Astrocyte of the cerebellum (primary cell): ENCODE data around the gene RUSC1.

Experiments
- DNase-seq: peaks from one replicate; pipeline ENCODE4 v3.0.0-alpha.2; 2011; ENCODE audit warnings: low read depth
- H3K4me3 ChIP-seq: 2 replicates; pipeline ENCODE4 v1.5.1; 2011; ENCODE audit warnings: mild to moderate bottlenecking, low read depth, low read length, moderate library complexity
- CTCF ChIP-seq: IDR thresholded peaks from 2 replicates; pipeline ENCODE4 v1.5.1; 2012; ENCODE audit warnings: low read length, low read depth, moderate library complexity, mild to moderate bottlenecking; ENCODE audit errors: missing control alignments
- in situ Hi-C: cut with HindIII; loops from 2 replicates; pipeline ENCODE4 v1.10.0; 2017; ENCODE audit warnings: low sequenced_read_pairs

RUSC1 gene

DNA sequence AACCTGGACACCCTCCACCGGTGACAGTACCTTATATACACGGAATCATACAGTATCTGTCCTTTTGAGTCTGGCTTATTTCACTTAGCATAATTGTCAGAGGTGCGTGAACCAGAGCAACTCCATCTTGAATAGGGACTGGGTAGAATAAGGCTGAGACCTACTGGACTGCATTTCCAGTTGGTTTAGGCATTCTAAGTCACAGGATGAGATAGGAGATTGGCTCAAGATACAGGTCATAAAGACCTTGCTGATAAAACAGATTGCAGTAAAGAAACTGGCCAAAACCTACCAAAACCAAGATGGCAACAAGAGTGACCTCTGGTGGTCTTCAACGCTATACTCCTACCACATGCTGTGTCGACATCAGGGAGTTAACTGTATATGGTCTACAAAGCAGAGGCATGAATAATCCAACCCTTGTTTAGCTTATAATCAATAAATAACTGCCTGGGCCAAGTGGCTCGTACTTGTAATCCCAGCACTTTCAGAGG is 13.4 kb upstream of the RUSC1 start:
- TF ChIP-seq CTCF: peak; percentile 27
- no peak overlapping the region for H3K4me3 ChIP-seq
- in situ Hi-C loops: no loop called here
- DNase-seq: no peak

- peak within 1 kb of the TSS; percentile 69 for H3K4me3 ChIP-seq
- in situ Hi-C loops: no loop called here
- no peak for TF ChIP-seq CTCF
- peak; percentile 97 for DNase-seq
Measured at GRCh38 chr1:155308493-155309422, 11.9 kb upstream of the RUSC1 start, which contains the start of gene FDPS. Gene FDPS, plus strand, starts transcription at chr1:155308866. Its CDS starts 924 bp downstream, at chr1:155309790.

DNA sequence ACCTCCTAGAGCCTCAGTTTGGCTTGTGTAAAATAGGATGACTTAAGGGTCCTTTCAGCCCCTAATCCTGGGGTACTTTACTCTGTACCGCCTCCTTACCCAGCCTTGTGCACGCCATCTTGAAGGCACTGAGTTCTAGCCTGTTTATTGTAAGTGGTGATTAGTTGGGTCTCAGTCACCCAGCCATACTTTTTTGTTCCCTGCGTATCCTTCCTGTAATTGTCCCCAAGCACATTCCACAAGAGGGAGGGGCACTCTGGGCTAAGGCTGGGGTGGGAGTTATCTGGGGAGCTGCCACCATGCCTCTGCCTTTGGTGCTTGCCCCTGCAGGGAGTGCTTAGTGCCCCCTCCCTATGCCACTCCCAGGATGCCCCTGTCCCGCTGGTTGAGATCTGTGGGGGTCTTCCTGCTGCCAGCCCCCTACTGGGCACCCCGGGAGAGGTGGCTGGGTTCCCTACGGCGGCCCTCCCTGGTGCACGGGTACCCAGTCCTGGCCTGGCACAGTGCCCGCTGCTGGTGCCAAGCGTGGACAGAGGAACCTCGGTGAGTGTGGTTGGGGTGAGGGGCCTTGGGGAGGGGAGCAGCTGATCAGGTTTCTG is 11.2 kb upstream of the RUSC1 start:
- DNase-seq: no peak

DNA sequence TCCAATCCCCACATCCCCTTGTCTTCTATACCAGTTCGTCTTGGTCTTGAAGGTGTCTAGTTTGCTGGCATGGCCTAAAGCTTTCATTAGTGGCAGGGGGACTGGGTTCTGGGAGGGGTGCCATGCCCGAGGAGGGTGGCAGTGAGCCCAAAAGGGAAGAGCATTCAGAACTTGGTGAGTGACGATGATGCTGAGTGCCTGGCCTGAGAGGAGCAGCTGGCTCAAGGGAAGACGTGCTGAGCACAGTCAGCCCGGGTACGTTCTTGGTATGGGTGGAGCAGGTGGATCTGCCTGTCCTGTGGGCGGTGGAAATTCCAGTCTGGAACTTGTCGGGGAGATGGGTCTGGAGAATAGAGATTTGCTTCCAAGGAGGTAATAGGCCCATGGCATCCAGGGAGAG is 7.4 kb upstream of the RUSC1 start:
- no peak for DNase-seq
- no peak overlapping the region for H3K4me3 ChIP-seq
- no peak for TF ChIP-seq CTCF
- in situ Hi-C loops: no loop called here

More for the DNA sequence above, 11.2 kb upstream of the RUSC1 start:
- peak overlapping the region; percentile 69 for H3K4me3 ChIP-seq
- no peak for TF ChIP-seq CTCF
- in situ Hi-C loops: no loop called here

- no peak overlapping the region for H3K4me3 ChIP-seq
- in situ Hi-C loops: no loop called here
- no peak for DNase-seq
- no peak for TF ChIP-seq CTCF
Measured at GRCh38 chr1:155316922-155317321, 3.8 kb upstream of the RUSC1 start.

GRCh38 chr1:155318082-155318481 is 2.6 kb upstream of the RUSC1 start:
- TF ChIP-seq CTCF: no peak
- in situ Hi-C loops: no loop called here
- H3K4me3 ChIP-seq: no peak overlapping the region
- no peak for DNase-seq
